HepG2 (cell line): Measurements from ENCODE around the gene SIN3A. TPM values are rescaled to one million over a fixed set of nuclear protein-coding genes. Genes with fewer than 3 reads are reported as not detected.

ENCODE experiments used
- AGO1 ChIP-seq: fragments of 200-400 bp; formaldehyde crosslinking; IDR thresholded peaks from 2 replicates; pipeline ENCODE4 v1.6.1; 2017; ENCODE audit warnings: mild to moderate bottlenecking, low read depth, low read length, moderate library complexity; ENCODE audit not compliant: poor library complexity, severe bottlenecking
- BHLHE40 ChIP-seq: IDR thresholded peaks from 2 replicates; pipeline ENCODE4 v1.6.1; 2011; ENCODE audit warnings: low read length, improper control_type of control experiment
- BRF2 ChIP-seq: sonication (generic); formaldehyde crosslinking; IDR thresholded peaks from 2 replicates; pipeline ENCODE4 v1.8.1; 2022; ENCODE audit warnings: mild to moderate bottlenecking, missing genetic modification reagents
- GTF3A ChIP-seq: sonication (generic); formaldehyde crosslinking; conservative IDR thresholded peaks from 2 replicates; pipeline ENCODE4 v1.4.0; 2020; ENCODE audit warnings: mild to moderate bottlenecking, missing genetic modification reagents
- HMGA1 ChIP-seq: sonication (generic); formaldehyde crosslinking; conservative IDR thresholded peaks from 2 replicates; pipeline ENCODE4 v1.4.0; 2020; ENCODE audit warnings: missing genetic modification reagents
- LRRFIP1 ChIP-seq: sonication (generic); formaldehyde crosslinking; conservative IDR thresholded peaks from 2 replicates; pipeline ENCODE4 v1.4.0; 2020; ENCODE audit warnings: missing genetic modification reagents
- NR0B2 ChIP-seq: sonication (generic); formaldehyde crosslinking; IDR thresholded peaks from 2 replicates; pipeline ENCODE4 v1.4.0; 2020; ENCODE audit warnings: mild to moderate bottlenecking, missing genetic modification reagents
- PBX2 ChIP-seq: IDR thresholded peaks from 2 replicates; pipeline ENCODE4 v1.6.1; 2016; ENCODE audit warnings: control low read depth
- SP2 ChIP-seq: sonication (generic); formaldehyde crosslinking; IDR thresholded peaks from 2 replicates; pipeline ENCODE4 v1.5.1; 2020; ENCODE audit warnings: mild to moderate bottlenecking, missing genetic modification reagents
- TFDP1 ChIP-seq: IDR thresholded peaks from 2 replicates; pipeline ENCODE4 v1.6.1; 2016; ENCODE audit warnings: missing compliant biosample characterization, missing genetic modification reagents, borderline replicate concordance
- THAP8 ChIP-seq: sonication (generic); formaldehyde crosslinking; IDR thresholded peaks from 2 replicates; pipeline ENCODE4 v1.5.1; 2020; ENCODE audit warnings: missing genetic modification reagents, mild to moderate bottlenecking, borderline replicate concordance
- ZBED4 ChIP-seq: sonication (generic); formaldehyde crosslinking; IDR thresholded peaks from 2 replicates; pipeline ENCODE4 v1.4.0; 2020; ENCODE audit warnings: missing genetic modification reagents, borderline replicate concordance
- ZFP90 ChIP-seq: sonication (generic); formaldehyde crosslinking; IDR thresholded peaks from 2 replicates; pipeline ENCODE4 v1.8.0; 2022; ENCODE audit warnings: missing genetic modification reagents, mild to moderate bottlenecking, inconsistent platforms, borderline replicate concordance
- ZFX ChIP-seq: sonication (generic); formaldehyde crosslinking; IDR thresholded peaks from 2 replicates; pipeline ENCODE4 v1.4.0; 2020; ENCODE audit warnings: mild to moderate bottlenecking, low read depth, missing genetic modification reagents, moderate library complexity
- ZNF253 ChIP-seq: sonication (generic); formaldehyde crosslinking; IDR thresholded peaks from 2 replicates; pipeline ENCODE4 v1.8.0; 2022; ENCODE audit warnings: mild to moderate bottlenecking, missing genetic modification reagents, borderline replicate concordance
- ZNF30 ChIP-seq: sonication (generic); formaldehyde crosslinking; IDR thresholded peaks from 2 replicates; pipeline ENCODE4 v1.5.0; 2020; ENCODE audit warnings: mild to moderate bottlenecking, missing genetic modification reagents
- polyA plus RNA-seq, 8 experiments: library from polyadenylated mRNA; depleted of rRNA in 3 of 8; stranded (reverse) in 7 of 8; unstranded in 1 of 8; fragments of >200 nt; fragmentation: Illumina TruSeq in 4 of 8; extraction: Trizol in 4 of 8; gene quantifications; 2 replicates each; pipeline versions ENCODE4 v1.2.1 to v1.2.3, GENCODE V29; 2011 to 2016; ENCODE audit warnings: low read depth in 4 of 8, missing spikeins in 1 of 8, mixed read lengths in 1 of 8; ENCODE audit not compliant: insufficient read depth in 1 of 8
- total RNA-seq, 5 experiments: library from RNA; depleted of rRNA; stranded (reverse); fragments of >200 nt; fragmentation: Illumina TruSeq; extraction: Trizol; gene quantifications; 2 replicates each; pipeline ENCODE4 v1.2.3, GENCODE V29; 2016; ENCODE audit warnings: low read depth in 1 of 5

Gene SIN3A
- total and polyA plus RNA-seq, 2 of the 13 experiments (the other 11 are each of a cell fraction or from before 2014, with no cell fraction given), result 16.1 to 28.1 TPM

GRCh38 chr15:75455982-75456531, 4.6 kb upstream of the SIN3A start (continued):
- no peak for TF ChIP-seq TFDP1
- no peak for TF ChIP-seq ZNF253 (CRISPR knock-in tag)
- TF ChIP-seq PBX2 (CRISPR knock-in tag), result no peak
- TF ChIP-seq ZBED4, result no peak
- TF ChIP-seq SP2, result 0 out of 2 replicates have a peak, but pooled peaks have one; percentile 0
- no peak for TF ChIP-seq ZNF30 (CRISPR knock-in tag)
- no peak for TF ChIP-seq NR0B2
- no peak for TF ChIP-seq AGO1
- no peak for TF ChIP-seq ZFP90
- no peak for TF ChIP-seq GTF3A
- no peak for TF ChIP-seq LRRFIP1 (CRISPR knock-in tag)
- no peak for TF ChIP-seq BRF2
- TF ChIP-seq ZFX (CRISPR knock-in tag), result peak; percentile 58
- TF ChIP-seq HMGA1, result no peak
- TF ChIP-seq BHLHE40, result no peak
- TF ChIP-seq THAP8 (CRISPR knock-in tag), result no peak
